ENCODE measurements around the gene RHBDF2. TPM values are rescaled to one million over a fixed set of nuclear protein-coding genes. Genes with fewer than 3 reads are reported as not detected.

RHBDF2 gene
- polyA plus RNA-seq, 10 donors, result 5.1 to 7.1 (median 6.0) TPM

- DNase-seq, result no peak
Measured at GRCh38 chr17:76502341-76503211, 1.4 kb upstream of the RHBDF2 start.

GRCh38 chr17:76501827-76502307, 644 bp upstream of the RHBDF2 start:
- DNase-seq, result no peak

- DNase-seq, result no peak
Measured at GRCh38 chr17:76500747-76501017, 541 bp downstream of the RHBDF2 start.

GRCh38 chr17:76500074-76500746, 1.0 kb downstream of the RHBDF2 start:
- DNase-seq, result no peak

GRCh38 chr17:76499267-76499667, 2.0 kb downstream of the RHBDF2 start:
- DNase-seq, result no peak

- DNase-seq, result no peak
Measured at GRCh38 chr17:76498876-76499251, 2.4 kb downstream of the RHBDF2 start.

- peak; percentile 58 to 84 (median 64) for DNase-seq
Measured at GRCh38 chr17:76497979-76498875, 3.0 kb downstream of the RHBDF2 start.

GRCh38 chr17:76497699-76497978, 3.6 kb downstream of the RHBDF2 start:
- DNase-seq, result no peak

GRCh38 chr17:76496464-76496863, 4.8 kb downstream of the RHBDF2 start:
- DNase-seq, result no peak

GRCh38 chr17:76495663-76496400, 5.4 kb downstream of the RHBDF2 start:
- DNase-seq, result no peak

- DNase-seq, result no peak
Measured at GRCh38 chr17:76493505-76494167, 7.6 kb downstream of the RHBDF2 start.

GRCh38 chr17:76492989-76493501, 8.2 kb downstream of the RHBDF2 start:
- DNase-seq, result peak; percentile 45 to 71 (median 55)

GRCh38 chr17:76492123-76492988, 8.9 kb downstream of the RHBDF2 start:
- DNase-seq, result no peak

- no peak for DNase-seq
Measured at GRCh38 chr17:76491271-76492122, 9.7 kb downstream of the RHBDF2 start.

- DNase-seq, result no peak
Measured at GRCh38 chr17:76490112-76490710, 11.0 kb downstream of the RHBDF2 start.

GRCh38 chr17:76487451-76488192, 13.6 kb downstream of the RHBDF2 start:
- DNase-seq, result no peak

GRCh38 chr17:76485569-76485968, 15.7 kb downstream of the RHBDF2 start:
- DNase-seq, result no peak

- no peak for DNase-seq
Measured at GRCh38 chr17:76484228-76484725, 16.9 kb downstream of the RHBDF2 start.
